HL-60 (cell line): ENCODE data around the gene CCT2.

ENCODE experiments used
- DNase-seq, 2 experiments: peaks; one replicate each; pipeline ENCODE4 v3.0.0-alpha.2; 2010 to 2020; ENCODE audit warnings: low read depth in 1 of 2, low spot score in 1 of 2
- H3K27ac ChIP-seq: fragments of 250-450 bp; sonication (Bioruptor Pico); replicated peaks from 2 replicates; pipeline ENCODE4 v1.5.1; 2020; ENCODE audit warnings: mild to moderate bottlenecking, moderate library complexity
- H3K27me3 ChIP-seq: fragments of 250-450 bp; sonication (Bioruptor Pico); 2 replicates; pipeline ENCODE4 v1.5.1; 2021; ENCODE audit warnings: mild to moderate bottlenecking, moderate library complexity; ENCODE audit not compliant: insufficient read depth, poor library complexity, severe bottlenecking
- H3K4me3 ChIP-seq: replicated peaks from 2 replicates; pipeline ENCODE4 v1.5.1; 2011; ENCODE audit warnings: mild to moderate bottlenecking, control low read depth, low read length; ENCODE audit not compliant: insufficient read depth
- GABPA ChIP-seq: IDR thresholded peaks from 2 replicates; pipeline ENCODE4 v1.6.1; 2012; ENCODE audit warnings: low read depth
- POLR2AphosphoS5 ChIP-seq: IDR thresholded peaks from 2 replicates; pipeline ENCODE4 v1.6.1; 2012; ENCODE audit warnings: low read depth
- SPI1 ChIP-seq: IDR thresholded peaks from 2 replicates; pipeline ENCODE4 v1.6.1; 2012; ENCODE audit warnings: low read depth, mild to moderate bottlenecking, borderline replicate concordance
- TF ChIP-seq, protein P1 (sequence below): IDR thresholded peaks from one replicate; pipeline ENCODE4 v1.5.1; 2011; ENCODE audit warnings: low read length, control low read depth, inconsistent platforms; ENCODE audit not compliant: insufficient read depth
- TF ChIP-seq, protein P2 (sequence below): IDR thresholded peaks from 2 replicates; pipeline ENCODE4 v1.6.1; 2012; ENCODE audit warnings: low read depth; ENCODE audit not compliant: insufficient replicate concordance

CCT2 gene

DNA sequence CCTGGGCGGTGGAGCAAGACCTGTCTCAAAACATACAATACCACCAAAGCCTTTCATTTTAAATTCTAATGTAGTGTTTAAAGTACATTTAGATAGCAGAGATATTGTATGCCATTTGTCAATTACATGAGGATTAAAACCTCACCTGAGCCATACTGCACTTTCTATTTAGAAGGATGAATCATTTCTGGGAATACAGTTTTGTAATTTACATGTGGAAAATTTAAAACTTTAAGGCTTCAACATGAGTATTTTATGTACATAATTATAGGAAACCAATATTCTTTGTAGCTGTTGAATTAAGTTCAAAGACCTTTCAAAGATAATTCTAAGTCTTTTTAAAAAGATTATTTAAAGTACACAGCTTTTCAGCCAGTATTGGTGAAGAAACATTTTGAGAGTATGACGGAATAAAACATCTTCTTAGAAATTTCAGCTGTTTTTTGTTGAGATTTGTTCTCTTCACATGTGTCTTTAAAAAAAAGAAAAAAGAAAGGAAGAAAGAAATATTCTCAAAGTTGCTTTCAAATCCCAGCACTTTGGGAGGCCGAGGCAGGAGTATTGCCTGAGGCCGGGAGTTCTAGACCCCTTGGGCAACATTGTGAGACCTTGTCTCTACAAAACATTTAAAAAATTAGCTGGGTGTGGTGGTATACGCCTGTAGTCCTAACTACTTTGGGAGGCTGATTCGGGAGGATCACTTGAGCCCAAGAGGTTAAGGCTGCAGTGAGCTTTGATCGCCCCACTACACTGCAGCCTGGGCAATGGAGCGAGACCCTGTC, 34.5 kb upstream of the CCT2 start:
- TF ChIP-seq GABPA, result no peak
- TF ChIP-seq, protein P1, sequence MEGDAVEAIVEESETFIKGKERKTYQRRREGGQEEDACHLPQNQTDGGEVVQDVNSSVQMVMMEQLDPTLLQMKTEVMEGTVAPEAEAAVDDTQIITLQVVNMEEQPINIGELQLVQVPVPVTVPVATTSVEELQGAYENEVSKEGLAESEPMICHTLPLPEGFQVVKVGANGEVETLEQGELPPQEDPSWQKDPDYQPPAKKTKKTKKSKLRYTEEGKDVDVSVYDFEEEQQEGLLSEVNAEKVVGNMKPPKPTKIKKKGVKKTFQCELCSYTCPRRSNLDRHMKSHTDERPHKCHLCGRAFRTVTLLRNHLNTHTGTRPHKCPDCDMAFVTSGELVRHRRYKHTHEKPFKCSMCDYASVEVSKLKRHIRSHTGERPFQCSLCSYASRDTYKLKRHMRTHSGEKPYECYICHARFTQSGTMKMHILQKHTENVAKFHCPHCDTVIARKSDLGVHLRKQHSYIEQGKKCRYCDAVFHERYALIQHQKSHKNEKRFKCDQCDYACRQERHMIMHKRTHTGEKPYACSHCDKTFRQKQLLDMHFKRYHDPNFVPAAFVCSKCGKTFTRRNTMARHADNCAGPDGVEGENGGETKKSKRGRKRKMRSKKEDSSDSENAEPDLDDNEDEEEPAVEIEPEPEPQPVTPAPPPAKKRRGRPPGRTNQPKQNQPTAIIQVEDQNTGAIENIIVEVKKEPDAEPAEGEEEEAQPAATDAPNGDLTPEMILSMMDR, result no peak
- TF ChIP-seq, protein P2, sequence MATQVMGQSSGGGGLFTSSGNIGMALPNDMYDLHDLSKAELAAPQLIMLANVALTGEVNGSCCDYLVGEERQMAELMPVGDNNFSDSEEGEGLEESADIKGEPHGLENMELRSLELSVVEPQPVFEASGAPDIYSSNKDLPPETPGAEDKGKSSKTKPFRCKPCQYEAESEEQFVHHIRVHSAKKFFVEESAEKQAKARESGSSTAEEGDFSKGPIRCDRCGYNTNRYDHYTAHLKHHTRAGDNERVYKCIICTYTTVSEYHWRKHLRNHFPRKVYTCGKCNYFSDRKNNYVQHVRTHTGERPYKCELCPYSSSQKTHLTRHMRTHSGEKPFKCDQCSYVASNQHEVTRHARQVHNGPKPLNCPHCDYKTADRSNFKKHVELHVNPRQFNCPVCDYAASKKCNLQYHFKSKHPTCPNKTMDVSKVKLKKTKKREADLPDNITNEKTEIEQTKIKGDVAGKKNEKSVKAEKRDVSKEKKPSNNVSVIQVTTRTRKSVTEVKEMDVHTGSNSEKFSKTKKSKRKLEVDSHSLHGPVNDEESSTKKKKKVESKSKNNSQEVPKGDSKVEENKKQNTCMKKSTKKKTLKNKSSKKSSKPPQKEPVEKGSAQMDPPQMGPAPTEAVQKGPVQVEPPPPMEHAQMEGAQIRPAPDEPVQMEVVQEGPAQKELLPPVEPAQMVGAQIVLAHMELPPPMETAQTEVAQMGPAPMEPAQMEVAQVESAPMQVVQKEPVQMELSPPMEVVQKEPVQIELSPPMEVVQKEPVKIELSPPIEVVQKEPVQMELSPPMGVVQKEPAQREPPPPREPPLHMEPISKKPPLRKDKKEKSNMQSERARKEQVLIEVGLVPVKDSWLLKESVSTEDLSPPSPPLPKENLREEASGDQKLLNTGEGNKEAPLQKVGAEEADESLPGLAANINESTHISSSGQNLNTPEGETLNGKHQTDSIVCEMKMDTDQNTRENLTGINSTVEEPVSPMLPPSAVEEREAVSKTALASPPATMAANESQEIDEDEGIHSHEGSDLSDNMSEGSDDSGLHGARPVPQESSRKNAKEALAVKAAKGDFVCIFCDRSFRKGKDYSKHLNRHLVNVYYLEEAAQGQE, result no peak
- no peak for TF ChIP-seq POLR2AphosphoS5
- no peak for TF ChIP-seq SPI1
- no peak for DNase-seq
- Histone ChIP-seq H3K4me3 (no peak overlapping the region), H3K27me3 (no peaks in the 10 kb centered on the region), H3K27ac (no peak overlapping the region)

DNA sequence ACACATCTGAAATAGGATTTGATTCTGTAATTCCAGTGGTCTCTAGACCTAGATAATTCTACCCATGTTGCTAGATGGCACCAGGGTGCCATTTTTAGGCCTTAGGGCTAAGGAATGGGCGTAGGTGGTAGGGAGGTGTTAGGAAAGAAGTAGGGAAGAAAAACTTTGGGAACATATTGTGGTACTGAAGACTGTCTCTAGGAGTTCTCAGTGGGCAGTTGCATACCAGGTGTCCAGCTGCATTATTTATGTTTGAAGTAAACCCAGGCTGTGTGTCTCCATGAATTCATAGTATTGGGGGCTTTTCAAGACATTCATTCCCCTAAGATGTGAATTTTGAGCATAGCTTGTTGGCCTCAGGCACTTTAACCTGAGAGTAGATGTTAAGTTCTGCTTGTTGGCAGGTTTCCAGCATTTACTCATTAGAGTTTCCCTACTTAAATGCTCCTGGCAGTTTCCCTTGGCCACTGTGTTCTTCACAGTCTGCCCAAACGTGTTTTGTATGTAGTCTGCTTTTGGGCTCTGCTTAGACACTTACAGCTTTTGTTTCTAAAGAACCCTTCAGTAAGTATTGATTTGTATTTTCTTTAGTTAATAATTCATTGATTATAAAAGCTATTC, 31.5 kb upstream of the CCT2 start:
- H3K27ac ChIP-seq, result no peak overlapping the region
- no peak overlapping the region for H3K4me3 ChIP-seq
- DNase-seq, result no peak
- H3K27me3 ChIP-seq, result no peaks in the 10 kb centered on the region
- TF ChIP-seq, protein P2, result no peak
- TF ChIP-seq, protein P1, result no peak

DNA sequence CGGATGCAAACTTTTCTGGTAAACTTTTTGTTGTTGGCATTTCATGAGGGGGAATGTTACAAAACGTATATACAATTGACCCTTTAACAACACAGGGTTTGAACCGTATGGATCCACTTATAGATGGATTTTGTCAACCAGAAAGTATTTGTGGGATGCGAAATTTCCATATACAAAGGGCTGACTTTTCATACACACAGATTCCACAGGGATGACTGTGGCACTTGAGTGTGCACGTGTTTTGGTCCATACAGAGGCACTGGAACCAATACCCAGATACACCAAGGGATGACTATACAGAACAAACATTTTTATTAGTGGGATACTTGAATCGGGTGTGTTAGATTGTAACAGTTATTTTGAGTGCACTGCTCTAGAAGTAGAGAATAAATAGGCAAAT, 29.8 kb upstream of the CCT2 start:
- DNase-seq, result no peak
- no peak overlapping the region for H3K27ac ChIP-seq
- TF ChIP-seq SPI1 (no peak), GABPA (no peak), POLR2AphosphoS5 (no peak)
- TF ChIP-seq, protein P1, result no peak
- TF ChIP-seq, protein P2, result no peak
- no peak overlapping the region for H3K4me3 ChIP-seq
- no peaks in the 10 kb centered on the region for H3K27me3 ChIP-seq
